Measurements from ENCODE around the gene LHPP. TPM values are rescaled to one million over a fixed set of nuclear protein-coding genes. Genes with fewer than 3 reads are reported as not detected.
"Not testable (repeated sequence)": the region's sequence is repeated elsewhere in the genome, so short reads cannot be mapped to it uniquely, and the experiment has no call there.

LHPP gene
- total RNA-seq, 2 experiments from 2014 or later: 17.6 to 20.7 TPM

DNA sequence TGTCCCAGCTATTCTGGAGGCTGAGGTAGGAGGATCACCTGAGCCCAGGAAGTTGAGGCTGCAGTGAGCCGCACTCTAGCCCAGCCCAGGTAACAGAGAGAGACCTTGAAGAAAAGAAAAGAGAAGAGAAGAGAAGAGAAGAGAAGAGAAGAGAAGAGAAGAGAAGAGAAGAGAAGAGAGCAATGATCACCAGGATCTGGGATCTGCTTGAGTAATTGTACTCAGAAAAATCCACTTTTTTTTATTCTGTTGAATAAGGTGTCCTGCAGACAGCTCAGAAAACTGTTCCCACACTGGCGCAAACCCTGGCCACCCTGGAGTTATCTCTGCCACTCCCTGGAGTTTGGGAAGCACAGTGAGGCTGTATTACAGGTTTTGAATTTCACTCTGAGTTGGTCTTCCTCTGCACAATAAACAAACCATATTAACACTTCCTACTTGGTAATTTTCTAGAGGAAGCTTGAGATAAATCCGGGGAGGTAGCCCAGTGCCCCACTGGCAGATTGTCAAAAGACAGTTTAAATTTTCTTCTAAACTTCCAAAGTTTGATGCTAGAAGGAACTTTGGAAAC is 33.3 kb upstream of the LHPP start:
- no peak for DNase-seq
- ChIA-PET CTCF (no interaction called here), POLR2A (interaction anchor here (1.1 to 1.5 kb wide), 2 partner anchors 9 to 33 kb away, joined by 3 read pairs; partner anchors contain the start of gene OAT)
- Mint-ChIP-seq H3K27ac (no peak overlapping the region), H3K9me3 (no peaks in the 10 kb centered on the region), H3K27me3 (peaks cover 12% of the 10 kb centered on the region), H3K4me1 (no peaks in the 10 kb centered on the region), H3K4me3 (no peak overlapping the region), H3K36me3 (ENCODE audit: low read depth) (no peaks in the 10 kb centered on the region)

DNA sequence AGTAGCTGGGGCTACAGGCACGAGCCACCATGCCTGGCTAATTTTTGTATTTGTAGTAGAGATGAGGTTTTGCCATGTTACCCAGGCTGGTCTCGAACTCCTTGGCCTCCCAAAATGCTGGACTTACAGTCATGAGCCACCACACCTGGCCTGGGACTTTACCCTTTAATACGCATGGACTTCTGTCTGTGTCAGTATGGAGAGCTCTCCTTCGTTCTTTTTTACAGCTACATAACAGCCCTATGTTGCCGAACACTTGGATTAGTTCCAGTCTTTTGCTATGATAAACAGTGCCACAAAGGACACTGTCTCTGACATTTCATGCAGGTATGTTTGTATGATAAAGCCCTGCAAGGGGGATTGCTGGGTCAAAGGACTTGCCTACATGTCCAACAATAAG is 32.0 kb upstream of the LHPP start:
- ChIA-PET POLR2A (no interaction called here), CTCF (interaction anchor here (1.3 kb wide), 1 partner anchor 32 kb away, joined by 4 read pairs; the partner anchor contains the start of gene LHPP)
- H3K36me3 Mint-ChIP-seq (ENCODE audit: low read depth): no peaks in the 10 kb centered on the region
- no peak overlapping the region for H3K4me3 Mint-ChIP-seq
- H3K4me1 Mint-ChIP-seq: no peaks in the 10 kb centered on the region
- no peak overlapping the region for H3K27ac Mint-ChIP-seq
- no peak for DNase-seq
- peaks cover 7% of the 10 kb centered on the region for H3K27me3 Mint-ChIP-seq
- no peaks in the 10 kb centered on the region for H3K9me3 Mint-ChIP-seq

DNA sequence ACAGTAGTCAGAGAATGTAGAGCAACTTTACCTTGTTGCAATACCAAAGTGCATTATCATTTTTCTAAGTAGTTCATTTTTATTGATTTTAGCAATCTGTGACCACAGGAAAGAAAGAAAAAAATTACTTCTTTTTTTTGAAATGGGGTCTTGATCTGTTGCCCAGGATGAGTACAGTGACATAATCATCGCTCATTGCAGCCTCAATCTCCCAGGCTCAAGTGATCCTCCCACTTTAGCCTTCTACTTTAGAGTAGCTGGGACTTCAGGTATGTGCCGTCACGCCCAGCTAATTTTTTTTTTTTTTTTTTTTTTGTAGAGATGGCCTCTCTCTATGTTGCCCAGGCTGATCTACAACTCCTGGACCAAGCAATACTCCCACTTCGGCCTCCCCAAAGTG is 31.5 kb upstream of the LHPP start:
- H3K27ac Mint-ChIP-seq: no peak overlapping the region
- no peak for DNase-seq
- H3K27me3 Mint-ChIP-seq: peaks cover 7% of the 10 kb centered on the region
- no peaks in the 10 kb centered on the region for H3K9me3 Mint-ChIP-seq
- H3K4me3 Mint-ChIP-seq: no peak overlapping the region
- ChIA-PET CTCF (interaction anchor here (1.3 kb wide), 1 partner anchor 32 kb away, joined by 4 read pairs; the partner anchor contains the start of gene LHPP), POLR2A (no interaction called here)
- H3K4me1 Mint-ChIP-seq: no peaks in the 10 kb centered on the region
- H3K36me3 Mint-ChIP-seq (ENCODE audit: low read depth): no peaks in the 10 kb centered on the region

DNA sequence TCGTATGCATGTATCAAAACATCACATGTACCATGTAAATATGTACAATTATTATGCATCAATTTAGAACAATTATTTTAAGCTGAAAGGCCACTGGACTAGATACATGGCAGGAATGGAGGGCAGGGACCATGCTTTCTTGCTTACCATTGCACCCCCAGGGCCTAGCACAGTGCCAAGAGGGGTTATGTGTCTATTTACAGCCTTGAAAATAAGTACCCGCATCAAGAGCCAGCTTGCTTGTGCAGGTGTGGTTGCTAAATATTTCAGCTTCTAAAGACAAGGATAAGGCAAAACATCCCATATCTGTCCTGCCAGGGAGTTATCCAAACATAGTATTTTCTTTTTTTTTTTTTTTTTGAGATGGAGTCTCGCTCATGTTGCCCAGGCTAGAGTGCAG is 28.2 kb upstream of the LHPP start:
- CTCF ChIA-PET: interaction anchor here (0.9 to 2.1 kb wide), 2 partner anchors 23 to 45 kb away, joined by 3 to 6 read pairs; no protein-coding TSS in a partner anchor
- Mint-ChIP-seq H3K36me3 (ENCODE audit: low read depth) (no peaks in the 10 kb centered on the region), H3K9me3 (no peaks in the 10 kb centered on the region), H3K4me3 (no peak overlapping the region), H3K27ac (no peak overlapping the region), H3K27me3 (peaks cover 6% of the 10 kb centered on the region), H3K4me1 (no peaks in the 10 kb centered on the region)
- POLR2A ChIA-PET: interaction anchor here (0.6 kb wide), 1 partner anchor 659 kb away, joined by 3 read pairs; no protein-coding TSS in a partner anchor
- DNase-seq: no peak

DNA sequence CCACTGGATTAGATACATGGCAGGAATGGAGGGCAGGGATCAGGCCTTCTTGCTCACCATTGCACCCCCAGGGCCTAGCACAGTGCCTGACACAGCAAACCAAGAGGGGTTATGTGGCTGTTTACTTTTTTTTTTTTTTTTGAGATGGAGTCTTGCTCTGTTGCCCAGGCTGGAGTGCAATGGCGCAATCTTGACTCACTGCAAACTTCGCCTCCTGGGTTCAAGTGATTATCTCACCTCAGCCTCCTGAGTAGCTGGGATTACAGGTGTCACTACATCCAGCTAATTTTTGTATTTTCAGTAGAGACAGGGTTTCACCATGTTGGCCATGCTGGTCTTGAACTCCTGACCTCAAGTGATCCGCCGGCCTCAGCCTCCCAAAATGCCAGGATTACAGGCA is 25.9 kb upstream of the LHPP start:
- POLR2A ChIA-PET: not testable (repeated sequence)

DNA sequence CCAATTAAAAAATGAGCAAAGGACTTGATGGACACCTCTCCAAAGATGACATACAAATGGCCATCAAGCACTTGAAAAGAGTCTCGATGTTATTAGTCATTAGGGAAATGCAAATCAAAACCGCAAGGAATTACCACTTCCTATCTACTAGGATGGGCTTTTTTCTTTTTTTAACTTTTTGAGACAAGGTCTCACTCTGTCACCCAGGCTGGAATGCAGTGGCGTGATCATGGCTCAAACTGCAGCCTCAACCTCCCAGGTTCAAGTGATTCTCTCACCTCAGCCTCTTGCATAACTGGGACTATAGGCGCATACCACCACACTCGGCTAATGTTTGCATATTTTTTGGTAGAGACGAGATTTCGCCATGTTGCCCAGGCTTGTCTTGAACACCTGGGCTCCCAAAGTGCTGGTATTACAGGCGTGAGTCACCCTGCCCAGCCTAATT is 25.4 kb upstream of the LHPP start:
- ChIA-PET CTCF (no interaction called here), POLR2A (no interaction called here)
- Mint-ChIP-seq H3K36me3 (ENCODE audit: low read depth) (no peaks in the 10 kb centered on the region), H3K4me3 (no peak overlapping the region), H3K4me1 (no peaks in the 10 kb centered on the region), H3K9me3 (no peaks in the 10 kb centered on the region), H3K27me3 (peaks cover 3% of the 10 kb centered on the region), H3K27ac (no peak overlapping the region)
- DNase-seq: no peak

More for the DNA sequence above, 25.9 kb upstream of the LHPP start:
- H3K4me3 Mint-ChIP-seq; H3K36me3 Mint-ChIP-seq (ENCODE audit: low read depth); H3K4me1 Mint-ChIP-seq; H3K9me3 Mint-ChIP-seq; H3K27me3 Mint-ChIP-seq; CTCF ChIA-PET; DNase-seq; H3K27ac Mint-ChIP-seq: not testable (repeated sequence)

DNA sequence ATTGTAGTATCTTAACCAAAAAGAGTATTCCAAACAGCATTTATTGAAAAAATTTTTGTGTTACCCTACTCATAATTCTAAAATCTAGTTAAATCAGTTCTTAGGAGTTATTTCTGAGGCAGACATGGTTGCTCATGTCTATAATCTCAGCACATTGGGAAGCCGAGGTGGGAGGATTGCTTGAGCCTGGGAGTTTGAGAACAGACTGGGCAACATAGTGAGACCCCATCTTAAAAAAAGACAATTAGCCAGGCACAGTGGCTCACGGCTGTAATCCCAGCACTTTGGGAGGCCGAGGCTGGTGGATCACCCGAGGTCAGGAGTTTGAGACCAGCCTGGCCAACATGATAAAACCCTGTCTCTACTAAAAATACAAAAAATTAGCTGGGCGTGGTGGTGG is 19.9 kb upstream of the LHPP start:
- CTCF ChIA-PET; H3K9me3 Mint-ChIP-seq; H3K36me3 Mint-ChIP-seq (ENCODE audit: low read depth); H3K27ac Mint-ChIP-seq; H3K4me3 Mint-ChIP-seq; DNase-seq; POLR2A ChIA-PET; H3K4me1 Mint-ChIP-seq: not testable (repeated sequence)
- H3K27me3 Mint-ChIP-seq: peaks cover 25% of the 10 kb centered on the region

DNA sequence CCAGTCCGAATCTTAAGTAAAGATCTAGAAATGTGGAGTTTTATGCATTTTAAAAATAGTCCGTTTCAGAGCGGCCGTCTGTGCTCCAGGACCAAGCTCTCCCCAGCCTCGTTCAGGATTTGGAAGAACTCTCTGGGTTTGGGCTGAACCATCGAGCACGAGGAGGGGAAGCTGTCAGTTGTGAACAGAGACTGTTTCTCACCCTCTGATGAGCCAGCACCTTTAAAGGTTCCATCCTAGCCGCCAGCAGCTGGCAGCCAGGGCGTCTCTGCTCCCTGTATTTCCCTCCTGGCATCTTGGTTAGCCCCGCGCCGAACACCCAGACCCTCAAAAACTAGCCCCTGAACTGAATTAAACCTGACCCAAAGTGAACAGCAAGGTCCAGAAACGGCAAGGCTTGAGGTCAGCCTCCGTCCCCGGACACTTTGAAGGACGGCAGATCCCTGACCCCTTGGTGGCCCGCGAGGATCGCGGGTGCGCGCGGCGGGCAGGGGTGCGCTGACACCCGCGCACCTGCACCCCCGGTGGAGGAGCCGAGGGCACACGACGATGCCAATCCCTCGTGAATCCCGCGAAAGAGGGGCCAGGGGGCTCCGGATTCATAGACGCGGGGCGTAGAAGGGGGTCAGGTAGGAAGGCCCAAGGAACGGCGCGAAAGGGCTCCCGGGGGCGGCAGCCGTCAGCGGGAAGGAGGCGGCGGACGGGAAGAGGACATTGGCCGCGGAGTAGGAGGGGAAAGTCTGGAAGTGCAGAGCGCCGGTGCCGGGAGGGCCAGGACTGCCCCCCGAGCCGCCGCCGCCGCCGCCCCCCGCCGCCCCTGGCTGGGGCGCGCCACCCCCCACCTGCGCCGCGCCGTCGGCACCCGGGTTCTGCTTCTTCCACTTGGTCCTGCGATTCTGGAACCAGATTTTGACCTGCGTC is 14.5 kb upstream of the LHPP start:
- POLR2A ChIA-PET: no interaction called here
- no peaks in the 10 kb centered on the region for H3K36me3 Mint-ChIP-seq (ENCODE audit: low read depth)
- CTCF ChIA-PET: interaction anchor here (1.3 kb wide), 1 partner anchor 15 kb away, joined by 3 read pairs; the partner anchor contains the start of gene LHPP
- no peak for DNase-seq
- H3K27ac Mint-ChIP-seq: no peak overlapping the region
- H3K27me3 Mint-ChIP-seq: peaks cover 65% of the 10 kb centered on the region
- H3K9me3 Mint-ChIP-seq: no peaks in the 10 kb centered on the region
- H3K4me3 Mint-ChIP-seq: no peak overlapping the region
- peaks cover 16% of the 10 kb centered on the region for H3K4me1 Mint-ChIP-seq

DNA sequence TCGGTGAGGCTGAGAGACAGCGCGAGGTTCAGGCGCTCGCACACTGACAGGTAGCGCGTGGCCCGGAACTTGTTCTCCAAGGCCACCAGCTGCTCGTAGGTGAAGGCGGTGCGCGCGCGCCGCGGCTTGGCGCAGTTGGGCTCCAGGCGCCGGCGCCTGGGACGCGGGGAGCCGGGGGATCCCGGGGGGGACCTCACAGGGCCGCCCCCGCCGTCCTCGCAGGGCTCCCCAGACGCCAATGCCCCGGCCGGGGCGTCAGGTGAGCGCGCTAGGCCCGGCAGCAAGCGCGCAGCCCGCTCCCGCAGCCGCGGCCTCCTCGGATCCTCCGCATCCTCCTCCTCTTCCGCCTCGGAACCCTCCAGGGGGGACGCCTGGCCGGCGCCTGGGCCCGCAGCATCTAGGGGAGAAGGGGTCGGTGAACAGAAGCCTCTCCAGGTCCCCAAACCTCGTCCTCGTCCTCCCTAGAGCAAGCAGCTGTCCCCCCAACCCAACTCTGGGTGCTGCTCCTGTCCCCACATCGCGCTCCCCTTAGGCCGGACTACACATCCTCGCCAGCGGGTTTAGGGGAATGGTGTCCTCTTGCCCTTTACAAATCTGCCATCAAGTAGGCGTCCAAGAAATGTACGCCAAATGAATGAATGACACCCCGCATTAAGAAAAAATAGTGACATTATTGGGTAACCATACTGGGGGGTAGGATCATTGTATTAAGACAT is 13.7 kb upstream of the LHPP start:
- CTCF ChIA-PET: no interaction called here
- H3K9me3 Mint-ChIP-seq: no peaks in the 10 kb centered on the region
- DNase-seq: no peak
- peaks cover 16% of the 10 kb centered on the region for H3K4me1 Mint-ChIP-seq
- peaks cover 71% of the 10 kb centered on the region for H3K27me3 Mint-ChIP-seq
- H3K4me3 Mint-ChIP-seq: no peak overlapping the region
- H3K36me3 Mint-ChIP-seq (ENCODE audit: low read depth): no peaks in the 10 kb centered on the region
- POLR2A ChIA-PET: no interaction called here
- no peak overlapping the region for H3K27ac Mint-ChIP-seq

DNA sequence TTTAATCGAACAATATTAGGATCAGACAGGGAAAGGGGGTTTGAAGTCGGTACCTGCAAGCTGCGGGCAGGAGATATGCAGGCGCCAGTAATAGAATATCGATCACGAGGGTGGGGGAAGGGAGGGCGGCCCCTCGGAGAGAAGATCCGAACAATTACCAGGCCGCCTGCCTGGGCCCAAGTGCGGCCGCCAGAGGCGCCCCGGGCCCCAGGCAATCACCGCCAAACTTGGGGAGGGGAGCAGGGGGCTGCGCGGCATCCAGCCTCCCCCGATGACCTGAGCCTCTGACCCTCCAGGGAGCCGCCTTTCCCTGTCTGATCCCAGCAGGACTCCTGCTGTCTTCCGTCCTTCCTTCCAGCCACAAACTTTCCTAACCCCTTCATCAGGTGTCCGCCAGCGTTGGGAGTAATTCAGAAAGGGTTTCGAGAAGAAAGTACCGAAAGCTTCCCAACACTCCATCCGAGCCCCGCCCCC is 12.9 kb upstream of the LHPP start:
- ChIA-PET POLR2A (interaction anchor here (1.1 kb wide), 1 partner anchor 11 kb away, joined by 4 read pairs; no protein-coding TSS in a partner anchor), CTCF (no interaction called here)
- Mint-ChIP-seq H3K36me3 (ENCODE audit: low read depth) (no peaks in the 10 kb centered on the region), H3K4me3 (no peak overlapping the region), H3K27me3 (peaks cover 75% of the 10 kb centered on the region), H3K4me1 (peaks cover 16% of the 10 kb centered on the region), H3K27ac (no peak overlapping the region), H3K9me3 (no peaks in the 10 kb centered on the region)
- no peak for DNase-seq

DNA sequence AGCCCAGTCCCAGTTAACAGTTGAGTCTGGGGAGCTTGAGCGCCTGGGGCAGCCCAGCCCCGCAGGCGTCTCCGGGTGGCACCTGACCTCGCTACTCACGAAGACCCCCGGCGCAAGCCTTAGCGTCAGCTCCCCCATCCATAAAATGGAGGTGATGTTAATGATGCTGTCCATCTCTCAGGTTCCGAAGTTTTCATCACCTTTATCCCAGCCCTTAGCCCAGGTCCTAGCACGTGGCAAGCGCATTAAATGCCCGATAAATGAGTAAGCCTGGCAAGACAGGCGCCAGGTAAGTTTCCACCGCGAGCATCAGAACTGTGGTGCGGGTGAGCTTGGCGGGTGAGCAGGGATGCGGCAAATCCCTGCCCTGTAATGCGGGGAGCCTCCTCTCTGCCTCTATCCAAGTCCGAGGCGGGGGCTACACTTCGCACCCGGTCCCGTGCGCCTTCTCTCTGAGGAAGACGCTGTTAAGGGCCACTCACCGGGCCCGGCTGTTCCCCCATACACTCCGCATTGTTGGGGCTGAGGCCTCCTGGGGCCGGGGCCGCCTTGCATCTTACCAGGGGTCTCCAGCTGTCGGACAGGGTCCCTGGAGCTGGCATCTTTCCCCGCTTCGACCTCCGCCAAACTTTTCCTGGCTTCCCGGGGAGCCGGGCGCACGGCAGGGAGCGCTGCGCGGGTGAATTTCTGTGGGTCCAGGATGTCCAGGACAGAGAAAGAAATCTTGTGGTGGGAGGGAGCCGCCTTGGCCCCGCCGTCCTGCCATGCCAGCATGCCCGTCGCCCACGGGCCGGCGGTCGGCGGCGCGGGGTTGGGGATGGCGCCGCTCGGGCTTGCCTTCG is 12.2 kb upstream of the LHPP start:
- ChIA-PET CTCF (no interaction called here), POLR2A (interaction anchor here (1.1 kb wide), 1 partner anchor 10 kb away, joined by 4 read pairs; no protein-coding TSS in a partner anchor)
- no peak for DNase-seq

DNA sequence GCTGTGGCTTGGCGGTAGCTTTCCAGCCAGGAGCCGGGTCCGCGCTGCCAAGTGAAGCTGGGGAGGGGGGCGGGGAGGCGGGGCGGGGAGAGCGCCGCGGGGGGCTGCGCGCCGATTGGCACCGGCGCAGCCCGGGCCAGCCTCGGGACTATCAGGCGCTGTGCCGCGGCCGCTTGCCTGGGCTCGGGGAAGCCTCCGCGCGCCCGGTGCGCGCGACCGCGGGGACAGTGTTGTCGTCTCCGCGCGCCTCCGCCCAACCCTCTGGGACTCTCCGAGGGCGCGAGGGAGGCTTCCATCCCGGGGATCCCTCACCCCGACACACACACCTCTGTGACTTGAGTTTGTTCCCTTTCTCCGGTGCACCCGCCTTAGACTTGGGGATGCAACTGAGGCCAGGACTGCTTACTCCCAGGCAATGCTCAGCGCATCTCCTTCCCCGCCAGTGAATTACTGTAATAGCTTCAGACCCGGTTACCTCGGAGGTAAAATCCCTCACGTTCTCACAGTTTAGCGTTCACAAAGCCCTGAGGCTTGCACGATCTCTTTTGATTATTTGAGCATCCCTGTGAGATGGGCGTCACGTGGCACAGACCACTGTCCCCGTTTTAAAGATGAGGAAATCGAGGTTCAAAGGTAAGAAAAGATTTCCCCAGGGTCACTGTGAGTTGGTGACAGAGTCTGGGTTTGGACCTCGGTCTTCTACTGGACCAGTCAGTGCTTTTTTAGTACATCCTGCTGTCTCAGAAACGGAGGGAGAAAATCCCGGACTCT is 11.4 kb upstream of the LHPP start, which contains the start of gene NKX1-2:
Gene NKX1-2 (minus strand): TSS at position 24 of the 771 bp plus-strand sequence. CDS start 92 bp downstream, outside the sequence.
- ChIA-PET CTCF (no interaction called here), POLR2A (no interaction called here)
- peaks cover 16% of the 10 kb centered on the region for H3K4me1 Mint-ChIP-seq
- H3K9me3 Mint-ChIP-seq: no peaks in the 10 kb centered on the region
- no peak within 1 kb of the TSS for H3K4me3 Mint-ChIP-seq
- peaks cover 81% of the 10 kb centered on the region for H3K27me3 Mint-ChIP-seq
- H3K27ac Mint-ChIP-seq: no peak within 1 kb of the TSS
- no peaks in the 10 kb centered on the region for H3K36me3 Mint-ChIP-seq (ENCODE audit: low read depth)
- no peak for DNase-seq

More for the DNA sequence above, 12.2 kb upstream of the LHPP start:
- Mint-ChIP-seq H3K4me3 (no peak overlapping the region), H3K4me1 (peaks cover 16% of the 10 kb centered on the region), H3K27ac (no peak overlapping the region), H3K9me3 (no peaks in the 10 kb centered on the region), H3K27me3 (peaks cover 80% of the 10 kb centered on the region), H3K36me3 (ENCODE audit: low read depth) (no peaks in the 10 kb centered on the region)
